Measurements from ENCODE around the gene ABCA4. TPM values are rescaled to one million over a fixed set of nuclear protein-coding genes. Genes with fewer than 3 reads are reported as not detected.

ABCA4 gene
- total RNA-seq, 1 experiment from 2014 or later, result not detected

DNA sequence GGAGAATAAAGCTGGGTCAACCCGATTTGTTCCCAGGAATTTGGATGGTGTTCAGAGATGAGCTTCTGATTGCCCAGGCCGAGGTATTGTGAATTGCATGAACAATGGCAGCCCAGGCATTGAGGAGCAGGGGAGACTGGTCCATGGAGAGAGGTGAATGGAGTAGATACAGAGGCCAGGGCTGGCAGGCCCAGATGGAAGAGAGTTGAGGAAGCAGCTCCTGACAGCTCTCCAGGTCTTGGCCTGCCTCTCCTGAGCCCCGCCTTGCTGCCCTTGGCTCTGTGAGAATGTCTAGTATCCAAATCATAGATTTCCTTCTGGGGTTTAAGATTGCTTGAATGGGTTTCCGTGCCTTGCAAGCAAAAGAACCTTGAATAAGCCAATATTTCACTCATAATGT is 11.5 kb downstream of the ABCA4 start:
- in situ Hi-C loops (cut with HindIII; ENCODE audit: low pct_unique_long_range_greater_than_20kb, low sequenced_read_pairs), result no loop called here
- DNase-seq (ENCODE audit: low read depth), result no peak

DNA sequence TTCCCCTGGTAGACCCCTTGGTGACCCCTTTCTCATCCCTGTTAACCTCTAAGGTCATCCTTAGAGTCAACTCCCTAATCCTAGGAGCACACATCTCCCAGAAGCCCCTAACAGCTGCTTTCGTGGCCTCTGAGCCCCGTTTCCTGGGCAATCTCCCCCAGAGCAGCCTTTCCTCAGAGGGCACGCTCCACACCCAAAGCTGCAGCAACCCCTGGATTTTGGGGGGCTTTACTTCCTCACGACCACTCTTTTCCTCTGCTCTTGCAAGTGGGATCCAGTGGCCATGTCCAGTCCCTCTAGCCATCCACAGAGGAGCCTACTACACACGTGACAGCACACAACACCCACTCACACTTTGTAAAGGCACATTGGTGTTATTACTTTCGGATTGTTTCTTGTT is 13.8 kb downstream of the ABCA4 start:
- in situ Hi-C loops (cut with HindIII; ENCODE audit: low pct_unique_long_range_greater_than_20kb, low sequenced_read_pairs), result no loop called here
- no peak for DNase-seq (ENCODE audit: low read depth)

DNA sequence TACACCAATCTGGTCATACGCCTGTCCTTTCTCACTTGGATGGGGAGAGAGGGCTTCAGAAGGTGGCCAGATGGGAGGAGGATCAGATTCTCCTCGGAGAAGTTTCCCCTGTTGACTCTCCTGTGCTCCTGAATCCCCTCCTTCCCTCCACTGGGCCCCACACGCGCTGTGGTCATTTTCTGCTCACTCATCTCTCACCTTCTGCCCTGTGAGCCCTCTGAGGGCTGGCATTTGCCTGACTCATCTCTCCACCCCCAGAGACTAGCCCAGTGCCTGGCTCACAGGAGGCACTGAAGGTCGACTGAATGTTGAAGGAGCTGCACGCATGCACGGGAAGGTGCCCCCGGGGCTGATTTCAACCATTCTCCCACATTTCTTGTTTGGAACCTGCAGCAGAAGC is 14.2 kb downstream of the ABCA4 start:
- no peak for DNase-seq (ENCODE audit: low read depth)
- in situ Hi-C loops (cut with HindIII; ENCODE audit: low pct_unique_long_range_greater_than_20kb, low sequenced_read_pairs), result no loop called here

DNA sequence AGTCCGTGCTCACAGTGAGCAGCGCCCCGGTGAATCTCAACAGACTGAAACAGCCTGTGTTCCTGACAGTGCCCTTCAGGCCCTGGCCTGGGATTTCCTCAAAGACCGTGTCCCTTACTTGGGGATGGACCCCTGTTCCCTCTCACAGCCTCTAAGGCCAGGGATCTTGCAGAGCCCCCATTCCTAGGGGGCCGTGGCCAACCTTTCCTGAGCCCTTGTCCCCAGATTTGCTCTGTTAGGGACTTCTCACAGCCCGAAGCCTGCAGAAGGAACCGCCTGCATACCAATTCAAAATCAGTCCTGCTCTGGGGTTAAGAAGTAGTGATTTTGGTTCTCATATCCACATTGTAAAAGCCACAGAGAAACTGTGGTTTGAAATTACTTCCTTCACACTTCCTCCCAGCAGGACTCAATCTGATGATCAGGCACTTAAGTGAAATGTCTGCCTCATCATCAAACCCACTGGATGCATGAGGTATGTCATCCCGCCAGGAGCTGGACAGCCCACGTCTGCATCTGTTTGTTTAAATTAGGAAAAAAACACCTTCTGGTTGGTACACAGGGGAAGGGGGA is 14.9 kb downstream of the ABCA4 start:
- DNase-seq (ENCODE audit: low read depth), result no peak
- in situ Hi-C loops (cut with HindIII; ENCODE audit: low pct_unique_long_range_greater_than_20kb, low sequenced_read_pairs), result no loop called here

DNA sequence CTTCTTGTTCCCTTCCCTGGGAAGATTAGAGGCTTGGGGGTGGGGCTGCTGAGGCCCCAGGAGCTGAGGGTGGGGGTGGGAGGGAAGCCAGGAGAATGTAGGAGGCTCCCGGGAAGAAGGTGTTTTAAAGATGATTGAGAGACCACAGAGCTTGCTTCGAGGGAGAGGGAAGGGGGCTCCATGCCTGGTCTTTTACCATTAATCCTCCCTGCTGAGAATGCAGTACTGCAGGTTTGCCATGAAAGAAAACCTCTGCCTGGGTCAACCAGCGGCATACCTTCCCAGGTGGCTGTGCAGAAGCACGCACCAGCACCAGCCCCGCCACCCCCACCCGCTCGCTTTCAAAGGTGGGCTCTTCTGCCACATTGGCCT is 15.4 kb downstream of the ABCA4 start:
- in situ Hi-C loops (cut with HindIII; ENCODE audit: low pct_unique_long_range_greater_than_20kb, low sequenced_read_pairs), result no loop called here
- DNase-seq (ENCODE audit: low read depth), result no peak

DNA sequence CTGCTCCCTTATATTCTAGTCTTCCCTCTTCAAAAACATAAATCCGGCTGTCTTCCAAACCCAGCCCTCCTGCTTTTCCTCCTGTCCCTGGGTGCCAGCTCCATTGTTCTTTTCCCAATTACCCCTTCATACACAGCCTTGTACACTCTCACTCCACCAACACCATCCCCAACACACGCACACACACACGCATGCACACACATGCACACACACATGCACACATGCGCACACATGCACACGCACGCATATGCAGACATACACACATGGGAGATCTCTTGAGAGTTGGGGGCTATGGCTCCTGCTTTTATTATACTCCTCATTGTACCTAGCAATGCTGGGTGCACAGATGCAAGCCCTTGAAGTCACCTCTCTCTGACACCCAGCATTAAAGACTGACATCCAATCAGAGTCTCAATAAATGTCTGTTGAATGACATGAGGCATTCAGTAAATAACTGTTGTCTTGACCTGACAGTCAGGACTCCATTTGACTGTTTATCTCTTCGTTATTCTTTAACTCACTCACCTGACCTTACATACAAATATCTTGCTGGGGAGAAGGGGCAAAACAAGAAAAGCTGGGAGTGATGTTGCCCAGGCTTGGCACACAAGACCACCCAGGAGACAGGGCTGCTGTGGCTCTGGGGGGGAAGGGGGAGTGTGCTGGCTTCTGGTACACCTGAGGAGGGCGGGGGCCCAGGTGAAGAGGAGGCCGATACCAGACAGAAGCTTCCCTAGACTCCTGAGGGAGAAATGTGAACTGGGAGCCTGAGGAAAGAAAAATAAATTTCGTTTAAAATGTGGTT is 16.0 kb downstream of the ABCA4 start:
- no peak for DNase-seq (ENCODE audit: low read depth)
- in situ Hi-C loops (cut with HindIII; ENCODE audit: low pct_unique_long_range_greater_than_20kb, low sequenced_read_pairs), result no loop called here

DNA sequence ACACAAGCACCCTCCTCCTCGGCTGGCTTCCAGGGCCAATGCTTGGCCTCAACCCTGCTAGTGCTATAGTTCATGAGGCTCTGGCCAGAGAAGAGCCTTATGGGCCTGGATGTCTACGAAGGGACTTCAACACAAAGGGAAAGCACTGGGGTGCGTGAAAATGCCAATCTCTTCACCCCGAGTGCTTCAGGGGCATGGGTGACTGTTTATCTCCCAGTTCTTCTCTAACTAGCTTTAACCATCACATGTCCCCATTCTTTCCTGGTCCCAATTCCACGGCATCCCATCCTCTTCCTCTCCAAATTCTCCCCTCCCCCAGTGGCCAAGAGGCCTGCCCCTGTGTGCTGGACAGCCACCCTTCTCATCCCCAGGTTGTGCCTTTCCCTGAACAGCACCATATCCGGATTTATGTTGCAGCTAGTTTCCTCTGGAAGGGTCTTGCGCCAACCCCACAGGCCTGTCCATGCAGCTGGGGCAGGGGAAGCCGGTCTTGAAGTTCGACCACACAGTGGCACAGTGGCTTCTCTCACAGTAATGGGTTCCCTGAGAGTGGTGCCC is 16.7 kb downstream of the ABCA4 start:
- DNase-seq (ENCODE audit: low read depth), result no peak
- in situ Hi-C loops (cut with HindIII; ENCODE audit: low pct_unique_long_range_greater_than_20kb, low sequenced_read_pairs), result no loop called here

DNA sequence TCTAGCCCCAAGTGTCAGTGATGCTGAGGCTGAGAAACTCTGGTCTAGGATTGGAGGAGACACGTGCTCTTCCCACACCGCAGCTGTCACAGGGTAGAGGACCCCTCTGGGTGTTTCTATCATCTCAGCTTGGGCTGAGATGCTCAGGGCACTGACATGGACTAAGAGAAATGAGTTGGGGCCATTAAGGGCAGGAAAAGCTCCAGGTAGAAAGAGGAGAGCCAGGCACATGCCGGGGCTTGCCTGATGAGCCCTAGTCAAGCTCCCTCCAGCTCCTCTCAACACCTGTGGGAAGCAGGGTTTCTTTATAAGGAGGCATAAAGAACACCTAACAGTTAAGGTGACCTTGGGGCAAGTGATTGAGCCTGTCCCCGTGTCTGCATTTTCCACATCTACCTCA is 17.3 kb downstream of the ABCA4 start:
- no peak for DNase-seq (ENCODE audit: low read depth)
- in situ Hi-C loops (cut with HindIII; ENCODE audit: low pct_unique_long_range_greater_than_20kb, low sequenced_read_pairs), result no loop called here

DNA sequence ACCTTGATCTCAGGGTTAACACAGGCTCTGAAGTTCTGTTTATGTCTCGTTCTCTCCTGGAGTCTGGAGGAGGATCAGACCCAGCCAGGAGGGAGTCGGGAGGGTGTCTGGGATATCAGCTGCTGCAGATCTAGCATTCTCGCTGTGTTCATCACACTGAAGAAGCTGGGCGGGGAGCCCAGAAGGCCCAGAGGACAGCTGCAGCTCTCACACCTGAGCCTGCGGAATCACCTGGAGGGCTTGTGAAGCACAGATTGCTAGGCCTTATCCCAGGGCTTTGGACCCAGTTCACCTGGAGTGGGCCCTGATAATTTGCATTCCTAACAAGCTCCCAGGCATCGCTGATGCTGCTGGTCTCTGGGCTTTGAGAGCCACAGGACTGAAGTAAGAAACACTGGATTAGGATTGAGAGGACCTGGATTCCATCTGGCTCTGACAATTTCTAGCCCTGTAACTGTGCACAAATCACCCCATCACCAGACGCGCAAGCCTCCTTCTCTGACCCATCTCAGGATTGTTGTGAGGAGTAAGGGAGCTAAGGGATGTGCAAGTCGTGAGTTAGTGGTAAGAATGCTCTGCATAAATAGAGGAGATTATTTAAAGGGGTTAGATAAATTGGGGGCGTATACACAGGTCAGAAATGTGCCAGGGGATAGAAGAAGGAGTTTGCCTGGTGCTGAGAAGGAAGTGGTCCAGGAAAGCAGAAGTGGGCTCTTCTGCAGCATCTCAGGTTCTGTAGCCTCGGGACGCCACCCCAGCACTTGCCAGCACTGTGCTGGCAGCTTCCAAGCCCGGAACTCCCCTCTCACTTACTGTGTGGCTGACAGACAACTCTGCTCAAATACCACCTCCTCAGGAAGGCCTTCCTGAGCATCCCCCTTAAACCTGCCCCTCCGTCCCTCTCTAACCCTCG is 19.1 kb downstream of the ABCA4 start:
- DNase-seq (ENCODE audit: low read depth), result no peak
- in situ Hi-C loops (cut with HindIII; ENCODE audit: low pct_unique_long_range_greater_than_20kb, low sequenced_read_pairs), result no loop called here

DNA sequence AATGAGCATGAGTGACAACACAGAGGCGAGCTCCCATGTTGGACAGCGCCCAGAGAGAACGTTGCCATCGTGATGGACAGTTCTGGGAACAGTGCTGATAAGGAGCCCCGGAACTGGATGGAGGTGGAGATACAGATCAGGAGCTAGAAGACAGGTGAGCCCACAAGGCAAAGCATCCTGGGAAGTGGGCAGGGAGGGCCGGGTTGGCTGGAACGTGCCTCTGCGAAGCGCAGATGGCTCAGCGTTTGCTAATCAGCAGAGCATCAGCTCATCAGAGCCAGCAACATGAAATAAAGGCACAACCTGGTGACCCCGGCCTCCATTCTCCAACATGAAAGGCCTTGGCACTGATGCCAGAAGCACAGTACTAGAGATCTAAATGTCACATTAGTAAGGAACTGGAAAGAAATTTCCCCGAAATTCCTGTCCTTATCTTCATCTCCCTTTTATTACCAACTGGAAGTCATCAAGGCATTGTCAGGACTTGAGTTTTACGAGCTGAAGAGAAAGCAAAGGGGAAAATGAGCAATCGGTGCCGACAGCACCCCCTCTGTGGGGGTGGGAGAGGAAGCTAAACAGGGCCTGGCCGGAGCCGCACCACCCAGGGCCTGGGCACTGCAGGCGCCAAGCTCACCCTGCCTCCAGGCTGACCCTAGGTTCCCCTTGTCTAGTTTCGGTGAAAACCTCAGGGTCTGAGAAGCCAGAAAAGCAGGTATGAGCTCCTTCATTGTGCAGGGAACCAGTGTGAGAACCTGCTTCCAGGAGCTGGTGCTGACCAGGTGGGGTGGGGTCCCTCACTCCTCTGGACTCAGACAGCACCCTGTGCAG is 19.9 kb downstream of the ABCA4 start:
- in situ Hi-C loops (cut with HindIII; ENCODE audit: low pct_unique_long_range_greater_than_20kb, low sequenced_read_pairs), result no loop called here
- no peak for DNase-seq (ENCODE audit: low read depth)

DNA sequence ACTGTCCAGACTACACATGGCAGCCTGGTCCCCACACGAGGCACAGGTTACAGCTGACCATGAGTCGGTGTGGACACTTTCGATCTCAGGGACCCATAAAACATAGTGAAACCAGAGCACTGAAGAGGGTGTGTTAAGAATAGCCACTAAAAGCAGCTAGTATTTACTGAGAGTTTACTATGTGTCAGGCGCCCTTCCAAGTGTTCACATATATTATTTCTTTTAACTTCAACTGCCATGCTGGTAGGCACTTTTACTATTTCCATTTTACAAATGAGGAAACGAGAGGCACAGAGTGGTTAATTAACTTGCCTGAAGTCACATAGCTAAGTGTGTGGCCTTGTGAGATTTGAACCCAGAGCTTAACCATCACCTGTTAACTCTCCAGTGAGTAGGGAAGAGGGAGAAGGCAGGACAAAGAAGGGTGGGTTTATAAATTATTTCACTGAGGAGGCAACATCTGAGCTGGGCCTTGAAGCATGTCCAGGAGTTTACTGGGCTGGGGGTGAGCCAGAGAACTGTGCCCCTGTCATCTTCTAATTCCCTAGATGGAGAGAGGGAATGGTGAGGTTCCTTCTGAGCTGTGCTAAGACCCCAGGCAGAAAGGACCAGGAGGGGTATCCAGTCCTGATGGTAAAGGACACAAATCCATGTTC is 20.7 kb downstream of the ABCA4 start:
- in situ Hi-C loops (cut with HindIII; ENCODE audit: low pct_unique_long_range_greater_than_20kb, low sequenced_read_pairs), result no loop called here
- no peak for DNase-seq (ENCODE audit: low read depth)

DNA sequence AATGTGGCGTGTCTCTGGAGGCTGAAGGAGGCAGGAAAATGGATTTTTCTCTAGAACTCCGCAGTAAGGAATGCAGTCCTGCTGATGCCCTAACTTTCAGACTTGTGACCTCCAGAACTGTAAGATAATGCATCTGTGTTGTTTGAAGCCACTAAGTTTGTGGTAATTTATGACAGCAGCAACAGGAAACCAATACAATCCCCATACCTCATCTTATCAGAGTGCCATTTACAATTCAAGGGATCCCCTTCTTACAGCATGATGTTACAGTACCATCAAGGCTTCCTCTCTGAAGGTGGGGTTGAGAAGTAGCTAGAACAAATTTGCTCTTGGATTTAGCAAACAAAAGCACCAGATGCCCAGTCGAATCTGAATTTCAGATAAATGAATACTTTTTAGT is 21.6 kb downstream of the ABCA4 start:
- DNase-seq (ENCODE audit: low read depth), result no peak
- in situ Hi-C loops (cut with HindIII; ENCODE audit: low pct_unique_long_range_greater_than_20kb, low sequenced_read_pairs), result no loop called here

DNA sequence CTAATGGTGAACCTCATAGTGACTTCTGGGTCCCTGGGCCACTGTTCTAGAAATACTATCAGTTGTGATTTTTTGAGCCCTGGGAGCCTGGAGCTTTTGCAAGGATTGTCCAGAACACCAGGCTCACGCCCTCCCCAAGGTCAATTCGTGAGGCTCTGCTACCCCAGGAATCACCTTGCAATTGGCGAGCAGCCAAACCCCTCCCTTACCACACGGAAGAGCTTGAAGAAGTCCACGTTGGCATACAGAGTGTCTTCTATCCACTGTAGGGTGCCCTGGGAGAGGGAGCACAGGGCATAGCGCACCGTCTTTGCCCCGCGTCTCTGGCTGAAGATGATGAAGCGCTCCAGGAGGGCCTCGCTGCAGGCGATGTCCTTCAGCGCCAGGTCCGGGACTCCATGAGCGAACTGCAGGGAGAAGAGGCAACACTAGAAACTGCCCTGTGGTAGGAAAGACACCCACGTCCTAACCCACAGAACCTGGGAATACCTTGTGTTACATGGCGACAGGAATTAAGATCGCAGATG is 22.3 kb downstream of the ABCA4 start:
- in situ Hi-C loops (cut with HindIII; ENCODE audit: low pct_unique_long_range_greater_than_20kb, low sequenced_read_pairs), result no loop called here

DNA sequence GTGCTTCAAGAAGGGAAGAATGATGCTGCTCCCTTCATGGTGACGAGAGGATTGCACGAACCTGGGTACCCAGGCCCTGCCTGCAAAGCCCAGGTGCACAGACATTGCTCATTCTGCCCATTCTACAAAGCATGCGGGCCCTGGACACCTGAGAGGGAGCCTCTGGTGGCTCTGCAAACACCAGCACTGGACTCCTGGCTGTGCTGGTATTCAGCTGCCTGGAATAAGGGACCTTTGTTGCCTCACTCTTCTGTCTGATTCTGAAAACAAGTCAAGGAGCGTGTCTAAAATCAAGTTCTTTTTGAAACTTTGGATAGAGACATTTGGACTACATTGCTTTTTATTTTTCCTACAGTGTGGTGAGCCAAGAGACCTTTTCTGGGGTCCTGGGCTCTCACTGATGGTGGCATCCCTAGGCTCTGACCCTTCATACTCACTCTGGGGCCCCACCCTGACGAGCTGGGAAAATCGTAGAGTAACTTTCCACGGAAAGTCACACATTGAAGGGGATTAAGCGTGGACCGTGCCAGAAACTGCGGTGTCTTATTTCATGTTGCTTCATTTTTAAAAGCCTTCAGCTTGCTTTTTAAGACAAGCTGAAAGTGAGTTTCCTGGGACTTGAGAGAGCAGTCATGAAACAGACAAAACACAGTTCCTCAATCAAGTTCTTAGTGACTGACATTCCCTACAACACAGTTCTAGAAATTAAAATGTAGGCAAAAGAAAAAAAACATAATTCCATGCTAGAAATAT is 24.0 kb downstream of the ABCA4 start:
- in situ Hi-C loops (cut with HindIII; ENCODE audit: low pct_unique_long_range_greater_than_20kb, low sequenced_read_pairs), result no loop called here
- no peak for DNase-seq (ENCODE audit: low read depth)

More for the DNA sequence above, 22.3 kb downstream of the ABCA4 start:
- DNase-seq (ENCODE audit: low read depth), result no peak

DNA sequence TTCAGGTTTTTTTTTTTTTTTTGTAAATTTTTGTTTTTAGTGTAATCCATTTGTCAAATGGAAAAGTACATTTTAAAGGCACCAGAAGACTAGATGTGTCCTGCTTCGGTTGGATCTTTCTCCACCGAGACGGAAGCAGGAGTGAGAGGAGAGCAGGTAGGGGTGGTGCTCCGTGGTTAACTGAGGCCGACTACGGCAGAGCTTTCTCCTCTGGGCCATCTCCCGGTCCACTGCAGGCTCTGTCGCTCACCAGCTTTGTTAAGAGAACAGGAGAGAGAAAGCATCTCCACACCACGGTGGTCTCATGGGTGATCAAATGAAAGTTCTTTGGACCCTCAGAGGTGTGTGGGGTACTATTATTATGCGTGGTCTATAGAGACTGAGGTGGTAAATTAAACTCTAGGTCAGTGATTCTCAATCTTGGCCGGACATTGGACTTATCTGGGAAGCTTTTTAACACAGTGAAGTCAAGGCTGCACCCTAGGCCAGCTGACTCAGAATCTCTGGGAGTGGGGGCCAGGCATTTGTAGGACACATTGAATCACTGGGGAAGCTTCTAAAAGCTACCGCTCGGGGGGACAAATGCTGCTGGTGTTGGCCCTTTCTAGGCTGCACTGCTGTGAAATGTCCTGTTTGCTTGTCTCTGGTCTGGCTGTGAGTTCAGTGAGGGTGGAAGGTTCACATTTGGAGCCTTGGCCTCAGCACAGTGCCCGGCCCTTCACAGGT is 25.0 kb downstream of the ABCA4 start:
- DNase-seq (ENCODE audit: low read depth), result no peak
- in situ Hi-C loops (cut with HindIII; ENCODE audit: low pct_unique_long_range_greater_than_20kb, low sequenced_read_pairs), result no loop called here

DNA sequence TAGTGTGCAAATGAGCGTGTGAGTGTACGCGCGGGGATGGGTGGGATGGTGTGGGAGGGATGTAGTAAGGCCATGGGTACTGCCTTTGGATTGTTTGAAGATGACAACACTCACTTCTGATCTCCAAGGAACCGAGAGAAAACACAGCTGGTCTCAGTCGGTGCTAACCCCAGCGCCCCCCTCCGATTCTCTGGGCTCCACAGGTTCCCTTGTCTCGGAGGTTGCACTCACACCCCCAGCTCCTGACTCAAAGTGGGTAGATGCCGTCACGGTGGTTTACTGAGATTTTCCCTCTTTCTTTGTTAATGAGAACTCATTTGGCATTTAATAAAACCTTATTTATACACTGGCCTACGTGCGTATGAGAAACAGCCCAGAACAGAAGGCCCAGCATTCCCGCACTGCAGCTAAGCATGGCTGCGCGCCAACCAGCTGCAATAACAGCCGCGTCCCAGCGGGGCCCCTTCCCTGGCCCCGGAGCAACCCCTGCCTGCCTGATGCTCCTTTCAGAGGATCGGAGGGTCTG is 25.8 kb downstream of the ABCA4 start:
- in situ Hi-C loops (cut with HindIII; ENCODE audit: low pct_unique_long_range_greater_than_20kb, low sequenced_read_pairs), result no loop called here
- no peak for DNase-seq (ENCODE audit: low read depth)
